ENCODE measurements around the gene COG2. TPM values are rescaled to one million over a fixed set of nuclear protein-coding genes. Genes with fewer than 3 reads are reported as not detected.

Gene COG2
- total RNA-seq, 2 experiments from 2014 or later = 41.0 to 42.4 TPM

Other genes starting within 250 kb of the COG2 start
- gene PGBD5, start 216.1 kb upstream of the COG2 start, total RNA-seq = under 1 TPM in 1 of 2 experiments, not detected in 1; 0.04 TPM
- gene AGT, start 71.6 kb downstream of the COG2 start, total RNA-seq = not detected
- gene CAPN9, start 104.9 kb downstream of the COG2 start, total RNA-seq = not detected
- 1 to 10 TPM; 6.1 to 6.6 TPM for gene C1orf198, start 226.0 kb downstream of the COG2 start, total RNA-seq